GF-D8 (cell line): ENCODE measurements around the gene HNRNPH2.

Source experiments
- DNase-seq: peaks from one replicate; lab custom pipeline; 2025; lab: John Stamatoyannopoulos, UW

HNRNPH2 gene, protein sequence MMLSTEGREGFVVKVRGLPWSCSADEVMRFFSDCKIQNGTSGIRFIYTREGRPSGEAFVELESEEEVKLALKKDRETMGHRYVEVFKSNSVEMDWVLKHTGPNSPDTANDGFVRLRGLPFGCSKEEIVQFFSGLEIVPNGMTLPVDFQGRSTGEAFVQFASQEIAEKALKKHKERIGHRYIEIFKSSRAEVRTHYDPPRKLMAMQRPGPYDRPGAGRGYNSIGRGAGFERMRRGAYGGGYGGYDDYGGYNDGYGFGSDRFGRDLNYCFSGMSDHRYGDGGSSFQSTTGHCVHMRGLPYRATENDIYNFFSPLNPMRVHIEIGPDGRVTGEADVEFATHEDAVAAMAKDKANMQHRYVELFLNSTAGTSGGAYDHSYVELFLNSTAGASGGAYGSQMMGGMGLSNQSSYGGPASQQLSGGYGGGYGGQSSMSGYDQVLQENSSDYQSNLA

GRCh38 chrX:101407748-101408531, at the start of gene HNRNPH2, which contains the start of gene GLA:
Gene HNRNPH2 (plus strand): TSS chrX:101408222. CDS start chrX:101411989, 3,767 bp downstream.
Gene GLA (minus strand): TSS chrX:101407925. CDS start chrX:101407903, 22 bp downstream.
- DNase-seq, result peak; percentile 94

- no peak for DNase-seq
Measured at GRCh38 chrX:101359966-101360365, 48.1 kb upstream of the HNRNPH2 start.

GRCh38 chrX:101360390-101360789, 47.6 kb upstream of the HNRNPH2 start:
- no peak for DNase-seq

DNA sequence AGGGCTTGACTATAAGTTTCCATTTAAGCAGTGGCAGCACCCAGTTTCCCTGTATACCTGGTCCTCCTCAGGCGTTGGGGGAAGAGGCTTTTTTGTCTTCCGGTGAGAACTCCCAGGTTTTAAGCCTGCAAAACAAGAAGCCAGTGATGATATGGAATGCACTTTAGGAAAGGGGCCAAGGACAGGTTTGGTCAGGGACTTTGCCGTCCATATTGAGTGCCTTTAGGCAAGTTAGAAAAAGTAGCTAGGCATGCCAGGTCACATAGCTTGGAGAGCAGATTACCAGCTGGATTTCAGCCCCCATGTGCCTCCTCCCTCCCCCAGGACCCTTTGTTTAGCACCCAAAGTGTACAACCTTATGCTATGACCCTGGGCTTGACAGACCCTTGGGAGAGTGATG, 45.9 kb upstream of the HNRNPH2 start:
- no peak for DNase-seq

- DNase-seq, result no peak
Measured at GRCh38 chrX:101362757-101363156, 45.3 kb upstream of the HNRNPH2 start.

- DNase-seq, result no peak
Measured at GRCh38 chrX:101365301-101365795, 42.7 kb upstream of the HNRNPH2 start.

DNA sequence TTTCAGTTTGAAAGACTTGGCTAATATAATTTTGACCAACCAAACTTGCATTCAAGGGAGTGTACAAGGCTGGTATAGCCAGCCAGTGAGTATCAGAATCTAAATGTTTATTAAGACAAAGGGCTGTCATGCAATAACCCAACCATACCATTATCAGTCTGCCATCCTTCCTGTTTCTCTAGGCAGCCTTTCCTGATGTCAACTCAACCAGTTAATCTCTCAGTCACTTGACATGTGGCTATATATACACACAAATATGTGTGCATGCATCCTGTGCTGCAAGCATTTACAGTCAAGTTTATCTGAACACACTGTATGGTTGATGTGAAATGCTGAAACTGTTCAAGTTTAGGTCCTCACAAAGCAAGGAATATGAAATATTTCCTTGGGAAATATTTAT, 39.2 kb upstream of the HNRNPH2 start:
- peak; percentile 11 for DNase-seq

DNA sequence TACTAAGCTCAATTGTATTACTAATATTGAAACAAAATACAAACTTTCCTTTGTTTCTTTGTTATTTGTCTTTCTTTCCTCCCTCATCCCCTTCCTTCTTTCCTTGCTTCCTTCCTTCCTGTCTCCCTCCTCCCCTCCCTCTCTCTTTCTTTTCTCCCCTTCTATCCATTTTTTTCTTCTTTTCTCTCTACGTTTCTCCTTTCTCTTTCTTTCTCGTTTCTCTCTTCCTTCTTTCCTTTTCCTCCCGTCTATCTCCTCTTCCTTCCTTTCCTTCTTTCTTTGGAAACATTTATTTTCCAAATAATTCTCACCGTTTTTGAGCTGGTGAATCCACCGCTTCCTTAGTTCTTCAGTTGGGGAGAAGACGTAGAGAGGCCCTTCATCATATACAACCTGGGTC, 38.3 kb upstream of the HNRNPH2 start:
- DNase-seq, result no peak

- DNase-seq, result no peak
Measured at GRCh38 chrX:101370888-101371504, 37.0 kb upstream of the HNRNPH2 start.

- no peak for DNase-seq
Measured at GRCh38 chrX:101377547-101377946, 30.5 kb upstream of the HNRNPH2 start.

DNA sequence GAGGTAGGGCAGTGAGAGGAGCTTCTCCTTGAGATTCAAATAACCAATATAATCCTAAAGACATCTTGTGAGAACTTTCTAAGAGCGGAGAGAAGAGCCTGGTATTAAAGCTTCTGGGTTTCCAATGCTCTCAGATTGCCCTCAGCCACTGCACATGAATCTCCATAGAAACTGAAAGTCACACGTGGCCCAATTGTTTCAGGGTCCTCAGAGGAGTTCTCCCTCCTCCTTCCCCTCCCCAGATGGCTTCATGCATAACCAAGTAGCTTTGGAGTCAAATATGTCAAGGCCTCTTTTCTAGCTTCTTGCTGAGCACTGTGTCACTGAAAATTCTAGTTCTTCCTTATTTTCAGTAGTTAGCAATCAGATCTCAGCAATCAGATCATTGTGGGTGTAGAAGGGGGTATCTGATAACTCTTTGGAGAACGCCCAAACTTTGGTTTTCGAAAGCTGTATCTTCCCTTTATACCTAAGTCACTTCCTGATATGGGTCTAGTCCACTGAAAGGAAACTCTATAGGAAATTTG, 24.3 kb upstream of the HNRNPH2 start:
- DNase-seq, result no peak

- DNase-seq, result no peak
Measured at GRCh38 chrX:101385026-101385684, 22.9 kb upstream of the HNRNPH2 start.

GRCh38 chrX:101385795-101386541, 22.1 kb upstream of the HNRNPH2 start, which contains the start of gene BTK:
Gene BTK (minus strand): TSS chrX:101386191. CDS start chrX:101375284, 10,907 bp downstream.
- DNase-seq, result peak; percentile 77

- DNase-seq, result no peak
Measured at GRCh38 chrX:101386542-101386885, 21.5 kb upstream of the HNRNPH2 start.

DNA sequence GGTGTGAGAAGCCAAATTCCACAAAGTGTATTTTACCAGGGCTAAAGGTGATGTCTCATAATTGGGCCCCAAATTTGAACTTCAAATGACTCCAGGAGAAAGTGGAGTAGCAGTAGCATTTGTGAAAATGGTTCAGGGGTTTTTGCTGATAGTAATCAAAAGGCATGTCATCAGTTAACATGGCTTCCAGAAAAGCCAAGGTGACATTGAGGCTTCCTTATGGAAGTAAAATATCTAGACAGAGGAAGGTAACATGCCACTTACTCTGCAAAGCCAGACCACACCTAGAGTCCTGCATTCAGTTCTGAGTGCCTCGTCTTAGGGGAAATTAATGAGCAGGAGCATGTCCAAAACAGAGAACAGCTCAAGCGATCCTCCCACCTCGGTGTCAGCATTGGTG, 19.4 kb upstream of the HNRNPH2 start:
- no peak for DNase-seq

DNA sequence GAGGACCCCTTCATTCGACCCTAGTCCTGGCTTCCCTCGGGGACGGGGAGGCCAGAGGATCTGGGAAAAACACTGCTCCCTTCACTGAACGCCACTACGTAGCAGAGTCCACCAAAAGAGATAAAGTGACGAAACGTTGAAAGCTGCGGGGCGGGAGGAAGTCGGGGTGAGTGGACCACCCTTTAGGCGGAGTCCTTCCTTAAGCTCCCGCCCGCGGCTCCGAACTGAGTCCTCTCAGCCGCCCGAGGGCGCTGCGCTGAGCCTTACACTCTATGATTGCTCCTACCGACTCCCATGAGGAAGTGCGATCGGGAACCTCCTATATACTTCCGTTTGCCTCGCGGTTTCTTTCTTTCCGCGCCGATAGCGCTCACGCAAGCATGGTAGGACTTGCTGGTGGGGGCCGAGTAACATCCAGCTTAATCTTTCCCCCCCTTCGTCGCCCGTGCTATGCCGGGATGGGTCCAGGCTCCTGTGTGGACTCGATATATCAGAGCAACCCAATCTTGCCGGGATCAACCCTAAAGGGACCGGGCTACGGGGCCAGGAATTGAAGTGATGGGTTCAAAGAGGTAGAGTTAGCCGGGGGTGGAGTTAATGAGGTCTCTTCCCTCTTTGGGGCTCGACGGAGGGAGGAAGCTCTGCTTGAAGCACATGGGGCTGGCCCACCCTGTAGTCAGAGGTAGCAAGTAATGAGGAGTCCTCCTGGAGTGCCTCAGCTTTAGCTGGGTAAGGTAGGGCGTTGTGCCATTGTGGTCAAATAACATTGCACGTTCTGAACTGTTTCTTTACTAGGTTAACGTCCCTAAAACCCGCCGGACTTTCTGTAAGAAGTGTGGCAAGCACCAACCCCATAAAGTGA, 17.1 kb upstream of the HNRNPH2 start, which contains the start of gene RPL36A:
Gene RPL36A (plus strand): TSS at position 348 of the 862 bp plus-strand sequence. CDS start 33 bp downstream, at position 381.
- DNase-seq, result peak; percentile 75

DNA sequence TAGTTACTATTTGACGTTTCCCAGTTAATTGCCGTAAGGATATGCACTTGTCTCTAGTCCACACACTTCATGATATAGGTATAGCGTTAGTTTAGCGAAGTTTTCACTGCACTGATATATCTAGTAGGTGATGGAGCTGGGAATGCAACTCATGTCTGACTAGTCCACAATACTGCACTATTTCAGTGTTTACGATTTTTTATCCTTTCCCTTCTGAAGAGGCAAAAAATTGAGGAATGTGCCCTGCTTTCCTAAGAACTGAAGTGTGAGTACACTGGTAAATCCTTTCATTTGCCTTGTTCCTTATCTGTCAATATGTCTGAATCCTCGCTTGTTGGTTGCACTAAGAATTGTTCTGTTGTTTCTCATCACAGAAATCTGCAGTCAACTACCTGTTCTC, 16.2 kb upstream of the HNRNPH2 start:
- no peak for DNase-seq

- DNase-seq, result no peak
Measured at GRCh38 chrX:101393530-101394305, 14.3 kb upstream of the HNRNPH2 start.

GRCh38 chrX:101394372-101394771, 13.7 kb upstream of the HNRNPH2 start:
- DNase-seq, result no peak
